ENCODE measurements around the gene RASSF4.

The RASSF4 gene

GRCh38 chr10:44965104-44965503 lies 5.5 kb downstream of the RASSF4 start:
- no peak for DNase-seq (ENCODE audit: low spot score)
- H3K4me3 ChIP-seq: peak overlapping the region; percentile 94
- H3K27ac ChIP-seq: peak overlapping the region; percentile 86 to 92
- TF ChIP-seq CTCF (IDR thresholded peaks at IDR 0.05): no peak

- Histone ChIP-seq H3K4me3 (no peak overlapping the region), H3K27ac (peak overlapping the region; percentile 28 to 92)
- TF ChIP-seq CTCF (IDR thresholded peaks at IDR 0.05): no peak
- DNase-seq (ENCODE audit: low spot score): peak; percentile 64
Measured at GRCh38 chr10:44965651-44966097, 6.1 kb downstream of the RASSF4 start.

- no peak overlapping the region for H3K4me3 ChIP-seq
- H3K27ac ChIP-seq: peak overlapping the region; percentile 28 to 92
- TF ChIP-seq CTCF (IDR thresholded peaks at IDR 0.05): no peak
- DNase-seq (ENCODE audit: low spot score): peak; percentile 49
Measured at GRCh38 chr10:44966129-44966815, 6.7 kb downstream of the RASSF4 start.

GRCh38 chr10:44966816-44967509 lies 7.4 kb downstream of the RASSF4 start:
- Histone ChIP-seq H3K4me3 (peak overlapping the region; percentile 22), H3K27ac (peak overlapping the region; percentile 34 to 92)
- no peak for DNase-seq (ENCODE audit: low spot score)
- no peak for TF ChIP-seq CTCF (IDR thresholded peaks at IDR 0.05)

GRCh38 chr10:44967616-44968015 lies 8.0 kb downstream of the RASSF4 start:
- Histone ChIP-seq H3K27ac (peak overlapping the region; percentile 34 to 84), H3K4me3 (peak overlapping the region; percentile 3)
- DNase-seq (ENCODE audit: low spot score): peak; percentile 75
- TF ChIP-seq CTCF (IDR thresholded peaks at IDR 0.05): no peak

GRCh38 chr10:44968091-44968490 lies 8.5 kb downstream of the RASSF4 start:
- Histone ChIP-seq H3K27ac (peak overlapping the region; percentile 34 to 84), H3K4me3 (peak overlapping the region; percentile 3)
- DNase-seq (ENCODE audit: low spot score): peak; percentile 81
- no peak for TF ChIP-seq CTCF (IDR thresholded peaks at IDR 0.05)
